ENCODE results near the gene CTR9. TPM values are rescaled to one million over a fixed set of nuclear protein-coding genes. Genes with fewer than 3 reads are reported as not detected.

CTR9 gene
- 37.7 and 37.8 TPM in 2 replicates for total RNA-seq (2021; fragmentation: NEBNext Ultra II Directional; extraction: Animal tissue kit (Norgen Biotek cat#: 25700))
- 6.1 and 6.6 TPM in 2 replicates for polyA plus RNA-seq (2011; rRNA removed)
- 11.6 TPM for polyA plus RNA-seq (2011; cell fraction: cytosol; rRNA removed)
- polyA plus RNA-seq (2011; cell fraction: nucleus; rRNA removed) = 8.5 TPM
- polyA plus RNA-seq (2012, experiment 1 of 2) = 19.1 to 40.2 TPM (median 24.6 TPM) in 4 replicates
- 1.8 TPM for polyA plus RNA-seq (2012, experiment 2 of 2)
- 22.1 TPM for polyA plus RNA-seq (2013, experiment 1 of 2)
- 21.8 TPM for polyA plus RNA-seq (2013, experiment 2 of 2)
- 14.7 and 15.2 TPM in 2 replicates for polyA minus RNA-seq (2011; rRNA and poly(A)+ RNA removed)
- polyA minus RNA-seq (2011; cell fraction: cytosol; rRNA and poly(A)+ RNA removed) = 10.8 TPM
- polyA minus RNA-seq (2011; cell fraction: nucleus; rRNA and poly(A)+ RNA removed) = 12.3 TPM
- long read RNA-seq, experiment 1, full-length matches to known transcripts = 2 of 27 reads
- long read RNA-seq, experiment 1, partial matches to known transcripts = 24 of 27 reads
- long read RNA-seq, experiment 1, other reads (novel, unspliced or antisense) = 1 of 27 reads
- long read RNA-seq, experiment 2, full-length matches to known transcripts = 5 of 39 reads
- long read RNA-seq, experiment 2, partial matches to known transcripts = 31 of 39 reads
- long read RNA-seq, experiment 2, other reads (novel, unspliced or antisense) = 3 of 39 reads

- H4K5ac ChIP-seq (ENCODE audit: insufficient read length, low read depth, low read length) = peak within 1 kb of the TSS; percentile 91
- peak within 1 kb of the TSS; percentile 88; the same call in 1 of the 2 replicates for H3K18ac ChIP-seq (ENCODE audit: extremely low read depth, low read length)
- H2BK15ac ChIP-seq (ENCODE audit: low read length) = no peak within 1 kb of the TSS
- POLR2A ChIA-PET (ENCODE audit: partially characterized antibody) = interaction anchor here (0.9 to 1.5 kb wide), 5 partner anchors 15 to 181 kb away, joined by 3 to 15 read pairs (median 3); partner anchors contain the start of genes EIF4G2 and ZBED5
- H3K79me2 ChIP-seq (ENCODE audit: control insufficient read depth in 1 of 2, insufficient read depth in 2 of 2, low read length in 2 of 2) = peaks cover 0 to 14% of the 10 kb centered on the region in 2 experiments; a peak in 2 of 4 replicates
- peak; percentile 77 to 95 for DNase-seq (ENCODE audit: low read depth in 1 of 2, low spot score in 2 of 2)
- no peak within 1 kb of the TSS for H3K23ac ChIP-seq (ENCODE audit: insufficient read length)
- H4K8ac ChIP-seq (ENCODE audit: extremely low read depth, insufficient read depth, low read length) = peak within 1 kb of the TSS; percentile 90
- WGBS, 2 experiments (ENCODE audit: extremely low coverage in 1 of 2, insufficient coverage in 1 of 2, insufficient read length in 1 of 2, insufficient replicate concordance in 2 of 2, low coverage in 1 of 2, low lambda C conversion rate in 2 of 2, missing lambda C conversion rate in 1 of 2) = 2% methylated on average over 67 of the region's 67 CpGs; no CpG with 5 or more reads in 1 of the 2 experiments
- 0 out of 2 replicates have a peak, but pooled peaks cover 2% of the 10 kb centered on the region for H3K79me1 ChIP-seq (ENCODE audit: low read depth, low read length)
- H3K4me2 ChIP-seq (ENCODE audit: insufficient read depth in 1 of 2, low read depth in 2 of 2, low read length in 2 of 2) = peak within 1 kb of the TSS; percentile 85
- peak within 1 kb of the TSS; percentile 62 for H3K56ac ChIP-seq (replicated peaks; ENCODE audit: insufficient read length, low read depth, low read length)
- peak within 1 kb of the TSS; percentile 91 for H4K91ac ChIP-seq (replicated peaks; ENCODE audit: insufficient read length, low read length)
- peak; percentile 50 for FAIRE-seq
- CTCF ChIA-PET (ENCODE audit: partially characterized antibody) = interaction anchor here (0.8 kb wide), 1 partner anchor 106 kb away, joined by 3 read pairs; no protein-coding TSS in a partner anchor
- no peak within 1 kb of the TSS for H3K14ac ChIP-seq (ENCODE audit: insufficient read length)
- H4K20me1 ChIP-seq (replicated peaks in 1 of 2; ENCODE audit: control insufficient read depth in 1 of 2, insufficient read depth in 2 of 2, low read length in 2 of 2) = no peaks in the 10 kb centered on the region
- H3K9ac ChIP-seq (replicated peaks in 1 of 4; ENCODE audit: extremely low read depth in 1 of 4, low read depth in 3 of 4, low read length in 3 of 4) = peak within 1 kb of the TSS in 3 of 4 experiments; percentile 26 to 64 (median 36); a peak in 6 of 7 replicates
- no peak within 1 kb of the TSS for H2BK20ac ChIP-seq (ENCODE audit: low read length)
- no peak within 1 kb of the TSS for H2AK5ac ChIP-seq (ENCODE audit: low read depth, low read length)
- no peaks in the 10 kb centered on the region for H3K27me3 ChIP-seq (replicated peaks in 1 of 4; ENCODE audit: control insufficient read depth in 3 of 4, extremely low read depth in 1 of 4, insufficient read depth in 3 of 4, low read length in 3 of 4)
- H3K4ac ChIP-seq (replicated peaks; ENCODE audit: insufficient read length, low read depth, low read length) = peak within 1 kb of the TSS; percentile 32
- no peak within 1 kb of the TSS for H2BK12ac ChIP-seq (ENCODE audit: low read depth, low read length)
- H3K4me3 ChIP-seq (ENCODE audit: extremely low read depth in 1 of 4, insufficient read depth in 2 of 4, low read depth in 3 of 4, low read length in 4 of 4) = peak within 1 kb of the TSS; percentile 75 to 91 (median 80)
- H2AFZ ChIP-seq (ENCODE audit: low read length) = peak within 1 kb of the TSS; percentile 92; the same call in 1 of the 2 replicates
- peaks cover 0 to 4% (median 1%) of the 10 kb centered on the region in 4 experiments; a peak in 2 of 7 replicates for H3K4me1 ChIP-seq (replicated peaks in 1 of 4; ENCODE audit: control insufficient read depth in 3 of 4, insufficient read depth in 4 of 4, low read length in 3 of 4)
- H3K36me3 ChIP-seq (ENCODE audit: control insufficient read depth in 2 of 4, insufficient read depth in 4 of 4, low read length in 3 of 4) = peaks cover 0 to 17% (median 6%) of the 10 kb centered on the region in 4 experiments; a peak in 6 of 8 replicates
- peak within 1 kb of the TSS; percentile 47; the same call in 1 of the 2 replicates for H2BK5ac ChIP-seq (ENCODE audit: low read depth, low read length)
- peaks cover 3% of the 10 kb centered on the region; the same call in 1 of the 2 replicates for H3K23me2 ChIP-seq (ENCODE audit: low read depth, low read length)
- no peaks in the 10 kb centered on the region for H3K9me3 ChIP-seq (ENCODE audit: insufficient read depth in 2 of 2, low read depth in 1 of 2, low read length in 1 of 2)
- H3K27ac ChIP-seq (ENCODE audit: low read depth, low read length) = peak within 1 kb of the TSS; percentile 79; the same call in 1 of the 2 replicates
- no peak within 1 kb of the TSS for H2BK120ac ChIP-seq (replicated peaks; ENCODE audit: low read depth, low read length)
- TF ChIP-seq TBP (IDR thresholded peaks at IDR 0.05; ENCODE audit: low read depth, low read length) (peak; percentile 78), KDM5A (IDR thresholded peaks at IDR 0.05; ENCODE audit: low read length) (no peak), KDM4A (IDR thresholded peaks at IDR 0.05; ENCODE audit: low read depth, low read length, severe bottlenecking) (peak; percentile 83), GABPA (IDR thresholded peaks at IDR 0.05; ENCODE audit: borderline replicate concordance, insufficient read depth, low read length) (peak; percentile 97), ATF2 (IDR thresholded peaks at IDR 0.05; ENCODE audit: low read length) (no peak)
Observed at GRCh38 chr11:10750838-10751580, at the start of gene CTR9. CTR9 (plus strand) TSS chr11:10751246; CDS start chr11:10751413, 167 bp downstream.

Measured in H1 (cell line).